Measurements from ENCODE around the gene INSYN2A.

The INSYN2A gene, protein sequence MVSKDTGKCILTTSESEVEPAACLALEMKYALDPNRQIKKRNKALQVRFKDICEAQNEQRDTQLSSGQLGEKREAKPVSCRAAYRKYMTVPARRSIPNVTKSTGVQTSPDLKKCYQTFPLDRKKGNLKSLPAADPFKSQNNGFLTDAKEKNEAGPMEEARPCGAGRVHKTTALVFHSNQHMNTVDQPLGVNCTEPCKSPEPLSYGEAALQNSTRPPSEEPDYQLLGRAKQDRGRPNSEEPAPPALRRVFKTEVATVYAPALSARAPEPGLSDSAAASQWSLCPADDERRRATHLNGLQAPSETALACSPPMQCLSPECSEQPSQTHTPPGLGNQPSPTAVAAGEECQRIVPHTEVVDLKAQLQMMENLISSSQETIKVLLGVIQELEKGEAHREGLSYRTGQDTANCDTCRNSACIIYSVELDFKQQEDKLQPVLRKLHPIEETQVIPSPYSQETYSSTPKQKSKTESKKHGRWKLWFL

DNA sequence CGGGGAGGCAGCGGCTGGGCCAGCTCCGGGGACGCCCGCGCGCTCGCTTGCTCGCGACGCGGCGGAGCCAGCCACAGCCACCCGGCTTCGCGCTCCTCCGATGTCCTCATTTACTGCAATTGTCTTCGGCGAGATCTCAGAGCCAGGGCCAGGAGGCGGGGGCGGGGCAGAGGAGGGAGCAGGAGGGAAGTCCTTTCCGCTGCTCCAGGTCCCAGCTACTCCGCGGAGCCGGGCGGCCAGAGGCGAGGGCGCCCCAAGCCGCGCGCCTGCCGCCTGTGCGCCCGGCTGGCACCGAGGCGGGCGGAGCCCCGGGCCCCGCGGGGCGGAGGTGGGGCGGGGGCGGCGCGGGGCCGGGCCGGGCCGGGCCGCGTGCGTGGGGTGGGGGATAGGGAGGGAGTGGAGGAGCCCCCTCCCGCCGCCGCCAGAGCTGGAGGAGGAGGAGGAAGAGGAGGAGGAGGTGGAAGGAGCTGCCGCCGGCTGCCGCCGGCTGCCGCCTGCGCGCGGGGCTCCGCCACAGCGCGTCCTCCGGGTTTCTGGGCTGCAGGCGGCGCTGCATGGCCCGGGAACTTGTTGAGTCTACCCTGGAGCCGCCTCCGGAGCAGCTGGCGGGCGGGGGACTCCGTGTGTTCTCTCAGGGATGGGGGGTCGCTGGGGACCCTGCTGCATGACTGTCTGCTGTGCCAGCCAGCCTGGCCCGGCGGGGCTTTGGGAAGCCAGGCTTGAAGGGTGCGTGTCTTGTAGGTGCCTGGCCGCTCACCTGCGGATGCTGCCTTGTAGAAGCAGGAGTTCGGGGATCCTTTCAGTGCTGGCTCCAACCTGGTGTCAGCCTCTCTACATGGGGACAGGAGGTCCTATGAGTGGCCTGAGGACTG is at the start of gene INSYN2A:
INSYN2A (minus strand) TSS at position 310 of the 872 bp plus-strand sequence. CDS start 20,196 bp downstream, outside the sequence.
- DNase-seq, result peak; percentile 74

DNA sequence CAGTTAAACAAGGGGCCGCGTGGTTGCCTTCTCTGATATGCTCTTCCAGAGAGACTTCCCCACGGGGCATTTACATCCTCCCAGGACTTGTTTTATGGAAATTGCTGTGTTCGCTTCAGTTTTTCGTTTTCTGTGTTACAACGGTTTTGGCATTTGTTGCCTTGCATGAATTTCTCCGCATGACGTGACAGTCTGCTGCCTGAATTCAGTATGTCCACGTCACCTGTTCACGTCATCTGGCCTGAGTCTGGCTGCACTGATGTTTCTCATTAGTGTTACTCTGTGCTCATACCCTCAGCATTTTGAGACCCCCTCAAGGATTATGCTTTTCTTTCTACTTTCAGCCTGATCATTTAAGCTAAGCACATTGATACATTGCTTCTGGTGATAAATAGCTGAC is 49.1 kb upstream of the INSYN2A start:
- DNase-seq, result no peak

DNA sequence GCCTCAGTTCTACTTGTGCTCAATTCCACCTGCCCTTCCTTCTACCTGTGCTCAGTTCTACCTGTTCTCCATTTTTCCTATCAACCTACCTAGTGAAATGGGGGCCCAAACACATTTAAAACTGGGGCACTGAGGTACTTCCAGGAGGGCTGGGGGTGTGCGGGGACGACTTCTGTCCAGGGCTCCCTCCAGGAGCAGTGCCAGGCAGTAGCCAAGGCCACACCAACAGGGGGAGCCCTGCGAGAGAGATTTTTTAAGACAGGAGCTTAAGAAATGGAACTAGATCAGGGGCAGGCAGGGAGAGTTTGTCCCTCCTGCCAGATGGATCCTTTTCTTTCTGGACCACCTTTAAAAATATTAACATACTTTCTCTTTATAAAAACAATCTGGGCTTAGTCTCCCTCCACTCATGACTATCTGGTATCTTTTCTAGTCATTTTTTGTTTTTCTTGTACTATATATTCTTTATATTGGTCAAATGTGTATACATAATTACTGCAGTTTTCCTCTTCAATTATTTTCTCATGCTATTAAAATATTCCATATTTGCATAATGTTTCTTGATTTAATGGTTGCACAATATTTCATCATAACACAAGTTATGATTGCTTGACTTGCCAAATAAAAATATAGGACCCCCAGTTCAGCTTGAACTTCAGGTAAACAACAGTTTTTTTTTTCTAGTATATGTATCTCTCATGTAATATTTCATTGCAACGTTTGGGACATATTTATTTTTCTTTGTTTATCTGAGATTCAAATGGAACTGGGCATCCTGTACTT is 47.3 kb upstream of the INSYN2A start:
- DNase-seq, result no peak

DNA sequence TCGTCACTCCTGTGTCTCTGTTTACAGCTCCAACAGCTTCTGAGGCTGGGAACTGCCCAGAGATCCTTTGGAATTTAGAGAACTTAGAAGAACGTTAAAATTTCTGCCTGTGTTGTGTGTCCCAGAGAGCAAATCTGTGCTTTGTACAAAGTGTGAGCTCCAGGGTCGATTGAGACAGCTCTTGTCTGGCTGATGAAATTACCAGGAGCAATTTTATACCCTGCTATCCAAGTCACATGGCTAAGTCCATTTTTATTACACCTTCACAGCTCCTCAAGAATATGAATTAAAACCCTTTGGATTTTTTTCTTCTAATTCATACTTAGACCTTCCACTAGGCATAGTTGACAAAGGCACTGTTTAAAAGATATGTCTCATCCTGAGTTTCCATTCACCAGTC is 46.5 kb upstream of the INSYN2A start:
- DNase-seq, result no peak

DNA sequence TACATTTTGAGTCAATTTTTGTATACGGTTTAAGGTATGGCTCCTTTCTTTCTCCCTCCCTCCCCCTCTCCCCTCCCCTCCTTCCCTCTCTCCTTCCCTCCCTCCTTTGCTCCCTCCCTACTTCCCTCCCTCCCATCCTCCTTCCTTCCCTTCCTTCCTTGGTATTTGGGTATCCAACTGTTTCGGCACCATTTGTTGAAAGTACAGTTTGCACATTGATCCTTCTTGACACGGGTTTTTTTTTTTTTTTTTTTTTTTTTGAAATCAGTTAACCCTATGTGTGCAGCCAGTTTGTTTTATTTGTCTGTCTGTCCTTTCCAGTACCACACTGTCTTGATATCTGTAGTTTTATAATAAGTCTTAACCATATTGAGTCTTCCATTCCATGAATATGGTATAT is 39.9 kb upstream of the INSYN2A start:
- no peak for DNase-seq

DNA sequence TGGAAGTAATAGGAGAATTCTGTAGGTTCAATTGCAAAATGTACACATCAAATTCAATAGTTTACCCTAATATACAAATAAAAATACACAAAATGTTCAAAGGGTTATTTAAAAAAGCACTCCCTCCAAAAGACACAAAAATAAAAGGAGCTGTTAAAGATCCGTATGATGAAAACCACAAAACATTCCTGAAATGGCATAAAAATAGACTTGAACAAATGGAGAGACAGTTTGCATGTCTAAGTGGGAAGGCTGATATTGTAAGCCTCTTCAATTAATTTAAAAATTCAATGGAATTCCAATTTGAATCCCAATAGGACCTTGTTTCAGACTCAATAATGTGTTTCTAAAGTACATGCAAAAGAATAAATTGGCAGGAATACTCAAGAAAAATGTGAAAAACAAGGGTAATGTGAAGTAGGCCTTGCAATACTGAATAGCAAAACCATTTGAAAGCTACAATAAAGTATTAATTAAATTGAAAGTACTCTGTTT is 38.0 kb upstream of the INSYN2A start:
- DNase-seq, result no peak

DNA sequence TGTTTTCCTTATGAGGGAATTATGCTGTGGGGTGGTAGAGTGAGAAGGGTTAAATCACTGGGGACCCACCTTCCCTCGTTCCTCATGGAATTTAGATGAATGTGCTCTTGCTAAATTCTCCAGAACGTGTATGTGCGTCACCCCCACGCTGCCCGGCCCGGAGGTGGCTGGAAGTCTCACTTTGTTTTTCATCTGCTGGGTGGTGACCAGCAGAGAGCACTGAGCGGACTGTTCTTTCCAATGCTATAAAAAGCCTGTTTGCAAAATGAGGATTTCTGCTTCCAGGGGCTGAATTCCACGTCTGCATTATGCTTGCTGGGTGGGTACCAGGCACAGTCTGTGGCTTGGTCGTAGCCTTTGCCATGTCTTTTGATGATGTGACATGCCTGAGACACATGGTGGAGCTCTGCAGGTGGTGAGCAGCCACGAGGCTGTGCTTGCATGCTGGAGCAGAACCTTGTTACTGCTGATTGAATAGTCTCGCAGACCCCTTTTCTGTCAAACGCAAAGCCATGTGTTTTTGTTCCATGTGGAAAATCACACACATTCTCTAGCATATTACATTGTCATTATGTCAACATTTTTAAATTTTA is 31.9 kb upstream of the INSYN2A start:
- no peak for DNase-seq

DNA sequence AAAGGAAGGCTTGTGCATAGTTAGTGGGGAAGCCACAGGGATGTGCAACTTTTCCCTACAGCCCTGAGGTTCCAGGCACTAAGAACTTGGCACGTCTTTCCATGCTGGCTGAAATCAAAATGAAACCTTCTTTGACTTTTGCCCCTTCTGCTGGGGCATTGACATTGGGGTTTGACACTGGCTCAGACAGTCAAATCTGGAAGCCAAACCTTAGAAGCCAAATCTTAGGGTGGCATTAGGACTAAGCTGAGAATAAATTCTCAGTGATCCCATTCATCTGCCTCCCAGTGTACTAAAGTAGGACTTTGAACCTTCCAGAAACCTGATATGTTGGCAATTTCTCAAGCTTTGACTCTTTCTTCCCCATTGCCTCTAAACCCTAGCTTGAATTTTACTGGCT is 31.3 kb upstream of the INSYN2A start:
- DNase-seq, result no peak

DNA sequence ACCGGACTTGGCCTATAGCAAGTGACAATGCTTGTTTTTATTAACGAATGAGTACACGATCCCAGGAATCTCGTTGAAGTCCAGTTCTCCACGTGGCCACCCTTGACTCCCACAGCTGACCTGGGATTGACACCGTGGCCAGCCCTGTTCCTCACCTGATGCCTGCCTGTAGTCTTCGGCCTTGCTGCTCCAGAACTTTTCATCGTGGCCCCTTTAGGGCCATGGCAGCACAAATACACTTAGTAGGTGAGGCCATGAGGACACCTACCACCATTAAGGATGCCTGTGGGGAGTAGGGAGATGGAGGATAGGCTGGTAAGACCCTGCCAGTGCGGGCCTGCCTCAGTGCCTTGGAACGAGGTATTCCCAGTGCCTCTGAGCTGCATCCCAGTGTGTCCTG is 30.6 kb upstream of the INSYN2A start:
- no peak for DNase-seq

DNA sequence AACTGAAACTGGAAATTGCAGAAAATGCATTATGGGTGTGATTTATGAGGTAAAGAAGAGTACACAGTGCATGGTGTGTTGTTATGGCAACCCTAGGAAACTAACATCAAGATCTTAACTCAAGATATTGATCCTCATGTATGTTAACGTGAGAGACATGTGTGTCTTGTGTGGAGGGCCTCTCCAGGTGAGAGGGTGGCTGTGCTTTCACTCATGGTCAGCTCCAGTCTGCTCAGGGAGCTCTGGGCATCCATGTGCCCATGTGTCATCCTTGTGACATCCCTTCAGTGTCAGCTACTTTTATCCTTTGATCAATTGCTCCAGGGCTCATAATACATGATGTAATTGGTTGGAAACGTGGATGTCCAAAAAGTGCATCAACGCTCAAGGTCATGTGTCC is 24.9 kb upstream of the INSYN2A start:
- DNase-seq, result no peak

DNA sequence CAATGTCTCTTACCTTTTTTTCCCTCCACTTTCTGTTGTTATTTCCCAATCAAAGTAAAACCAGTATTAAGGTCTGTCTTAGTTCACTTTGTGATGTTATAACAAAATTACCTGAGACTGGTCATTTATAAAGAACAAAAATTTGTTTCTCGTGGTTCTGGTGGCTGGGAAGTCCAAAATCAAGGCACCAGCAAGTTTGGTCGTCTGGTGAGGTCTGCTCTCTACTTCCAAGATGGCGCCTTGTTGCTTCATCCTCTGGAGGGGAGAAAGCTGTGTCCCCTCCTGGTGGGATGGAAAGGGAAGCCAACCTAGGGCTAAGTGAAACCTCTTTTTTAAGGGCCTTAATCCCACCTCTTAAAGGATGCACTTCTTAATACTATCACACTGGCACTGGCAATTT is 22.3 kb upstream of the INSYN2A start:
- DNase-seq, result no peak

DNA sequence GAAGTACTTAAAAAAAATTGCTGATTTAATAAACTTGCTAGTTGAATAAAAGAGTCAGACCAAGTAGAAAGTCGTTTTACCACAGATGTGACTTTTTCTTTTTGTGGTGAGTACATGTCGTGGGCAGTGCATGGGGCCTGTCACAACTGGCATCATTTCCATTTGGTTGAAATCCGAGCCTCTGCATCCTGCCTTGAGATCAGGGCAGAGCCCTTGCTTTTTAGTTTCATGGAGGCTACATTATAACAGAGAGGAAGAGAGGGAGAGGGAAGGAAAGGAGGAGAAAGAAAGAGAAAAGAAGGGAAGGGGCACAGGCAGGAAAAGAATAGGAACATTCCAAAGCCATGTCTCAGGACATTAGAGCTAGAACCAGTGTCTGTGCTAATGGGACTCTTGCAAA is 20.4 kb upstream of the INSYN2A start:
- DNase-seq, result no peak

DNA sequence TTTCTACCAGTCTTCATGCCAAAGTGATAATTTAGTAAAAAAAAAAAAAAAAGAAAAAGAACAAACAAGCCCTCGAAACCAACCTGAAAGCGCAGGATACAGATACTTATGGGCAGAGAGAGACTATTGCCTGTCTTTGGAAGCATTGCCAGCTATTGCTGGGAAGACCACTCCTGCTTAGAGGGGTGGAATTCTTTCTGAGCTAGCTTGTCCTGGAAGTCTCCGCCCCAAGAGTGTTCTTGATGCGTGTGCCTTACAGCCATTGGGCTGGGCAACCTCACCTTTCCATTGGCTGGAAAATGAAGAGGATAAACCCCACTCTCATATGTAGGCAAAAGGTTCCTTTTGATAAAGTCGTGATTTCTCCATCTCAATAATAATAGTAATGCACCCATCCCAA is 19.9 kb upstream of the INSYN2A start:
- no peak for DNase-seq

DNA sequence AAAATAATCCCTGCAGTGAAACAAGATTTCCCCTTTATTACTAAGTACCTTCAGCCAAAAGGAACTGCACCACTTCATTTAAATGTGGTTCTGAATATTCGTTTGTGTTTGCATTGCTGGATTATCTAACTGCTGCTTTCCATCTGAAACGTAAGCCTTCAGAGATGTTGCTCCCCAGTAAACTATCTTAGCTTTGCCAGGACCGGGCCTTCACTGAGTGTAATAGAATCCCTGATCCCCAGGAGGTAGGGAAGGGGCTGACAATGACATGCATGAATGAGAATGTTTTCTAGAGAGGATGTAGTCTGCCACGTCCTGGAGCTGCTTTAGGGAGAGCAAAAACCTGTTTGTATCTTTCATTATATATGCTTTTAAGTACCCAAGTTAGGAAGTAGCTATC is 19.5 kb upstream of the INSYN2A start:
- DNase-seq, result no peak

DNA sequence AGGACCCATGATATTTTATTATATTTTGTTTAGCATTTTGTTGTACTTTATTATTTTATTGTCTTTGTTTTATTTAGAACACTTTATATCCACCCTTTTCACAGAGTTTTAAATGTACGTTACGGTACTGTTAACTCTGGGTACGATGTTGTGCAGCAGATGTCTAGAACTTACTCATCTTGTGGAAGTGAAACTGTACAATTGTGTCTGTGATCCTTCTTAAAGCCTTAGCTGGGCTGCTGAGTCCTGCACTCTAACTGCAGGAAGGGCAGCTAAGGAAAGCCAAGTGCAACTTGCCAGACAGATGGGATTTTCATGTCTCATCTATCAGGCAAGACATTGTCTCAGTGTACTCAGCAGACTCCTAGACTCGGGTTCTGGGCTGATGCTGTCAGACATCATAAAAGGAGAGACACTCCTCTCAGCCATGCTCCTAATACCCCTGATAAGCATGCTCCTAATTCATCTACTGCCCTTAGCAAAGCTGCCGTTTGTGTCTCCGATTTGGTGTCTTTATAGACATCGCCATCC is 14.6 kb upstream of the INSYN2A start:
- DNase-seq, result no peak

DNA sequence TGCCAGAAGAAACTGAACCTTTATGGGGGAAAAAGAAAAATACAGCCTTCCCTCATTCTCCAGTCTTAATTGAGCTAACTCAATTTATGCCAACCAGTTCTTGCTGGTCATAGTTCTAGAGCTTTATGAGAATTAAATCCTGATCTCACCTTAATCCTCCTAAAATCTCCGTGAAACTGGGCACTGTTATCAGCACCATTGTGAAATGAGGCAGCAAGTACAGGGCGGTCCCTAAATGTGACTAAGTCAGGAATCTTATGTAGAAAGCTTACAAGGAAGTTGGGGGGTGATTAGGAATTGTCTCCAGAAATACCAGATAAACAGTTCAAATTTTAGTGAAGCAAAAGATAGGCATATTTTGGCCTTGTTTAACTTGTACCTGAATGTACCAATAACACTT is 10.7 kb upstream of the INSYN2A start:
- no peak for DNase-seq

DNA sequence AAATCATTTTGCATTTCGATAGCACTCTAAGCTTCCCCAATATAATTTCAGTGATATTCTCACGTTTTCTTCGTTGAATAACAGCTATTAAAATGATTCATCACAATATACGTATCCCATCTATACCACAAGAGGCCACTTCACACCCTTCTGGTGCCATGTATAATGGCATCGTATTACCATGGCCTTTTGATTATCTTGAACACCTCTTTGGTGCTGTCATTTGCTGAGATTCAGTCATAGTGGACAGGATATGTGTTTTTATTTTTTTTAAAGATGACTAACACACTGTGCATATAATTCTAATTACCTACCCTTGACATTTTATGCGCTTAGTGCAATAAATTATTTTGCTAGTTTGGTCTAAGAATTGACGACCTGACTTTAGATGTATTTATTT is 6.7 kb upstream of the INSYN2A start:
- no peak for DNase-seq

DNA sequence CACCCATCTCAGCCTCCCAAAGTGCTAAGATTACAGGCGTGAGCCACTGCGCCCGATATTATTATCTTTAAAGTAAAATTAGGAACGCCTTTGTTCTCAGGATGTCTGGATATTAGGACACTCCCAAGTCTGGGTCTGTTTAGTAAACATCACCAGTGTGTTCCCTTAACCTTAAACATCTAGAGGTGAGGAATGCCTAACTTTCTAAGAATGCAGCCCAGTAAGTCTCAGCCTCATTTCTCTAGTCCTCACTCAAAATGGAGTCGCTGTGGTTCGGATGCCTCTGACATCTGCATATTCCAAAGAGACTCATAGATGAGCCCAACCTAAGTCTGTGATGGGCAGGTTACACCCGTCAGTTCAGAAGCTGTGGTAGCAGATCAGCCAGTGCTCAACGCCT is 4.3 kb upstream of the INSYN2A start:
- no peak for DNase-seq

DNA sequence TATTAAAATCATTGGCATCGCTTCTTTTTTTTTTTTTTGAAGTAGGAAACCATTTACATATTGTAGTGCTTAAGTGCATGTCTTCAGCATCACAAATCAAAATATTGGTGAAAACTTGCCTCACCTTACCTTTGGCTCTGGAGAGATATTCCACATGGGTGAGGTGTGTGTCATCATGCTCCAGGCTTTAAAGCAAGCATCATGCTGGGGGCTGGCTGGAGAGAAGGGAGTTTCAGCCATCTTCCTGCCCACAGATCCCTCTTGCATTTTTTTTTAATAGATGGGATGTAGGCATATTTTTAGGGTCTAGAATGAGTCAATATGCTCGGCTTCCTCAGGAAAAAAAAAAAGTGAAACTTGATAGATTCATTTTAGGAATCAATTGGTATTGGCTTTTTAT is 2.3 kb upstream of the INSYN2A start:
- DNase-seq, result no peak

DNA sequence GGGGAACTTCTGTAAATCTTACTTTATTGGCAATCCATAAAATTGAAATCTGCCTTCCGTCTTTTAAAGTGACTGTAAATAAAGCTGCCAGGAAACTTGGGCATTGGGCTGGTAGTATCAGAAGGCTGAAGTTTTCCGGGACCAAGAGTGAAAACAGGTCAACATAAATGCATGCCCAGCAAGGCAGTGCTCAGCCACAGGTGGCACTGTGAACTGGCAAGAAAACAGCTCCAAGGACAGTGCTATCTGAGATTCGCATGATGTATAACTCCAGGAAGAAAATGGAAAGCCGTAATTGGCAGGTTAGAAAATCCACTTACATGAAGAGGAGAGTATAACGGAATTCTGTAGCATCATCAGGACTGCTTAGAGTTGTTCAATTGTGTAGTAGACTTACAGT is 1.9 kb upstream of the INSYN2A start:
- DNase-seq, result no peak

DNA sequence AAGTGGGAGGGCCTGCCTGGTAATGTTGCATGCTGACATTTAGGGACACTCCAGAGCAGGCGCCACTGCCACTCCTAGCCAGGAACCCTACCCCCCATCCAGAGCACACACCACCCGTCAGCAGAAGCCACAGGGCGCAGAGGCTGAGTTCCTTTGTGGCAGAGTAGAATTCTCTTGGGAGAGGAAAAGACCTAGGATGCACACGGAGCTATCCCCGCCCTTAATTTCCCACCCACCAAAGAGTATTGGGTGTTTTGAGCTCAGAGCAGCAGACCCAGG is 702 bp upstream of the INSYN2A start:
- no peak for DNase-seq

DNA sequence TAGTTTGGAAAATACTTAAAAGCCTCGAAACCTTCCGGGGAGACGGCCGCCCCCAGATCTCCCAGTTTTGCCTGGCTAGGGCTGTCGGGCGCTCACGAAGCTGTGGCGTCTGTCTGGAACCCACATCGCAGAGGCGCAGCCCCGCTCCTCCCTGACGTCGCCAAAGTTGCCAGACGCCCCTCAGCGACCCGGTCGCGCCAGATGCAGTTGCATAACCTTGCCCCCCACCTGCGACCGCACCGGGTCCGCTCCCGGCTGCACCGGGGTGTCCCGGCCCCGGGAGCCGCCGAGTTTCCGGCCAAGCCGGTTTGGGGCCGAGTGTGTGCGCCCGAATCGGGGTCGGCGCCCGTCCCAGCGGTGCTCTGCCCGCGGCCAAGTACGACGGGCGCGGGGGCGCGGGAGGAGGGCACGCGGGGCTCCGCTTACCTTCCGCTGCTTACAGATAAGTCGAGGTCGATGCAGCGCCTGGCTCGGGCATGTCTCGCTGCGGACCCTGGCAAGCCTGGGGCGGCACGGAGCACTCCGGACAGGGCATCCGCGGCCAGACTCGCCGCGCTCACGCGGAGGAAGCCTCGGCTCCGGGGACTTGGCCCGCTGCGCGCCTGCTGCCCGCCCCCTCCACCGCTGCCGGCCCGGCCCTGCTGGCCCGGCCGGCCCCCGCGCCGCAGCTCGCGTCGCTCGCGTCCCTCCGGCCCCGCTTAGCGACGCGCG is 665 bp downstream of the INSYN2A start:
- DNase-seq, result no peak
